Adrenal gland (tissue), 5 donors: ENCODE measurements around the gene TMEM51.

Experiments used
- CTCF ChIP-seq, 6 experiments: fragments of 450-650 bp in 4 of 6; fragments of 200-600 bp in 2 of 6; sonication (generic) in 1 of 6; IDR thresholded peaks; 1 replicate in 5 of 6; 2 replicates in 1 of 6; pipeline versions ENCODE4 v1.5.1 to v1.8.0; 2016 to 2021; ENCODE audit warnings: antibody characterized with exemption in 6 of 6, mild to moderate bottlenecking in 2 of 6, moderate library complexity in 1 of 6
- POLR2A ChIP-seq, 2 donors: fragments of 450-650 bp; IDR thresholded peaks; one replicate each; pipeline ENCODE4 v1.6.1; 2017; ENCODE audit warnings: antibody characterized with exemption in 2 of 2, mild to moderate bottlenecking in 2 of 2, moderate library complexity in 1 of 2
- donor health status: DM: no; HTN: no; CAD: no.

GRCh38 chr1:15204931-15205330, 51.4 kb downstream of the TMEM51 start:
- TF ChIP-seq CTCF (IDR thresholded peaks at IDR 0.05): no peak
- no peak for TF ChIP-seq POLR2A (IDR thresholded peaks at IDR 0.05)
